Kidney (tissue), 14 donors: Measurements from ENCODE around the gene KSR1. TPM values are rescaled to one million over a fixed set of nuclear protein-coding genes. Genes with fewer than 3 reads are reported as not detected.

Source experiments
- DNase-seq, 5 donors: peaks; one replicate each; pipeline ENCODE4 v3.0.0-alpha.2; 2013 to 2020
- FAIRE-seq: peaks from 2 replicates; lab custom pipeline; 2012; peaks lifted over from hg19 to GRCh38; lab: Jason Lieb, UNC
- H3K27ac ChIP-seq, 2 donors: one replicate each; pipeline ENCODE4 v1.7.0; 2013; ENCODE audit warnings: low read depth in 2 of 2, low read length in 2 of 2, inconsistent platforms in 1 of 2
- H3K27me3 ChIP-seq: one replicate; pipeline ENCODE4 v1.7.1; 2013; ENCODE audit warnings: low read length, inconsistent platforms; ENCODE audit not compliant: control insufficient read depth, insufficient read depth
- H3K36me3 ChIP-seq, 3 donors: one replicate each; pipeline versions ENCODE4 v1.7.0 to v1.7.1; 2013; ENCODE audit warnings: low read length in 3 of 3, control low read depth in 1 of 3, inconsistent platforms in 1 of 3; ENCODE audit not compliant: insufficient read depth in 3 of 3, control insufficient read depth in 2 of 3
- H3K4me1 ChIP-seq, 3 donors: one replicate each; pipeline versions ENCODE4 v1.7.0 to v1.7.1; 2013; ENCODE audit warnings: low read length in 3 of 3, inconsistent platforms in 1 of 3, low read depth in 1 of 3; ENCODE audit not compliant: control insufficient read depth in 2 of 3, insufficient read depth in 2 of 3
- H3K4me3 ChIP-seq, 3 donors: one replicate each; pipeline versions ENCODE4 v1.7.0 to v1.8.1; 2013; ENCODE audit warnings: low read length in 3 of 3, control low read depth in 1 of 3, inconsistent platforms in 1 of 3
- H3K9ac ChIP-seq, 3 donors: one replicate each; pipeline versions ENCODE4 v1.7.0 to v1.7.1; 2013; ENCODE audit warnings: low read length in 3 of 3, control low read depth in 1 of 3, inconsistent platforms in 1 of 3
- H3K9me3 ChIP-seq, 3 donors: one replicate each; pipeline versions ENCODE4 v1.7.0 to v1.7.1; 2013; ENCODE audit warnings: low read length in 3 of 3, control low read depth in 1 of 3, inconsistent platforms in 1 of 3; ENCODE audit not compliant: control insufficient read depth in 2 of 3, insufficient read depth in 1 of 3
- CTCF ChIP-seq: IDR thresholded peaks from 3 replicates; pipeline ENCODE4 v1.5.1; 2012; ENCODE audit warnings: mild to moderate bottlenecking, moderate library complexity, borderline replicate concordance; ENCODE audit not compliant: insufficient read depth; ENCODE audit errors: extremely low read depth
- intact Hi-C: fragments of 100-400 bp; cut with DNase I; formaldehyde crosslinking; loops from one replicate; pipeline ENCODE4 v1.11.1; 2022
- polyA plus RNA-seq: library from polyadenylated mRNA; stranded (reverse); fragments of 350-450 nt; fragmentation: Illumina TruSeq; extraction: RNeasy Lipid Tissue Mini Kit (QIAGEN cat#74804); gene quantifications from one replicate; pipeline ENCODE4 v1.2.3, GENCODE V29; 2014; ENCODE audit warnings: low read depth, low replicate concordance; ENCODE audit not compliant: insufficient read depth
- total RNA-seq: library from RNA; stranded (reverse); fragmentation: NEBNext Ultra II Directional; extraction: Animal tissue kit (Norgen Biotek cat#: 25700); gene quantifications from one replicate; pipeline ENCODE4 v1.2.1, GENCODE V29; 2021
- donor health status: control.
- donor health status: control.
- donor health status: control.
- donor health status: control.
- donor health status: control.
- donor health status: DM: yes; HTN: yes; CAD: no.
- donor health status: Normal renal cell carcinoma (clear cell type).

The KSR1 gene
- total and polyA plus RNA-seq, 2 donors from 2014 or later = 11.7 to 97.3 TPM

- no peaks in the 10 kb centered on the region for H3K9me3 ChIP-seq
- no peak for TF ChIP-seq CTCF
- H3K4me3 ChIP-seq = no peak overlapping the region
- FAIRE-seq (no peak), DNase-seq (no peak)
- intact Hi-C loops = no loop called here
- H3K27me3 ChIP-seq = no peaks in the 10 kb centered on the region
- H3K4me1 ChIP-seq = peaks cover 0 to 15% (median 10%) of the 10 kb centered on the region in 3 donors
- H3K9ac ChIP-seq = no peak overlapping the region
- no peak overlapping the region for H3K27ac ChIP-seq
- H3K36me3 ChIP-seq = peaks cover 6 to 50% (median 29%) of the 10 kb centered on the region in 3 donors
These were observed 156.0 kb downstream of the KSR1 start for GRCh38 chr17:27612160-27612770.

GRCh38 chr17:27613433-27613832 lies 157.2 kb downstream of the KSR1 start:
- H3K36me3 ChIP-seq = peaks cover 6 to 57% (median 35%) of the 10 kb centered on the region in 3 donors
- no peak overlapping the region for H3K4me3 ChIP-seq
- no peaks in the 10 kb centered on the region for H3K9me3 ChIP-seq
- DNase-seq = peak in 1 of 5 donors; percentile 29
- FAIRE-seq = no peak
- H3K4me1 ChIP-seq = peaks cover 0 to 15% (median 10%) of the 10 kb centered on the region in 3 donors
- TF ChIP-seq CTCF = no peak
- H3K9ac ChIP-seq = no peak overlapping the region
- no peaks in the 10 kb centered on the region for H3K27me3 ChIP-seq
- intact Hi-C loops = no loop called here
- no peak overlapping the region for H3K27ac ChIP-seq

GRCh38 chr17:27615121-27615520 lies 158.9 kb downstream of the KSR1 start:
- no peak overlapping the region for H3K9ac ChIP-seq
- no peak overlapping the region for H3K27ac ChIP-seq
- H3K4me3 ChIP-seq = no peak overlapping the region
- no peaks in the 10 kb centered on the region for H3K9me3 ChIP-seq
- H3K4me1 ChIP-seq = peaks cover 0 to 7% (median 3%) of the 10 kb centered on the region in 3 donors
- intact Hi-C loops = no loop called here
- TF ChIP-seq CTCF = no peak
- no peak for DNase-seq
- H3K27me3 ChIP-seq = no peaks in the 10 kb centered on the region
- no peak for FAIRE-seq
- H3K36me3 ChIP-seq = peaks cover 3 to 51% (median 35%) of the 10 kb centered on the region in 3 donors

GRCh38 chr17:27616414-27616813 lies 160.2 kb downstream of the KSR1 start:
- no peak for DNase-seq
- TF ChIP-seq CTCF = no peak
- Histone ChIP-seq H3K9ac (no peak overlapping the region), H3K27me3 (no peaks in the 10 kb centered on the region), H3K4me1 (peaks cover 0 to 2% (median 0%) of the 10 kb centered on the region in 3 donors), H3K27ac (no peak overlapping the region), H3K9me3 (no peaks in the 10 kb centered on the region), H3K4me3 (no peak overlapping the region), H3K36me3 (peaks cover 3 to 63% (median 38%) of the 10 kb centered on the region in 3 donors)
- intact Hi-C loops = no loop called here
- FAIRE-seq = no peak
